Measurements from ENCODE around the gene ARPC2. TPM values are rescaled to one million over a fixed set of nuclear protein-coding genes. Genes with fewer than 3 reads are reported as not detected.

The ARPC2 gene
- total and polyA plus RNA-seq, 10 of the 15 experiments (the other 5 are each of a cell fraction or from before 2014, with no cell fraction given) = 440 to 980 (median 709) TPM

- H4K20me1 ChIP-seq (ENCODE audit: control insufficient read depth, insufficient read depth) = no peaks in the 10 kb centered on the region
- H3K4me3 ChIP-seq = no peak overlapping the region
- SMC1A ChIA-PET (ENCODE audit: uncharacterized antibody, unreplicated experiment) = no interaction called here
- in situ Hi-C loops (cut with MboI) (no loop called here), intact Hi-C loops (cut with micrococcal nuclease; ENCODE audit: unreplicated experiment) (no loop called here)
- RAD21 ChIA-PET (ENCODE audit: unreplicated experiment) = no interaction called here
- CTCF ChIA-PET = no interaction called here
- no peaks in the 10 kb centered on the region for H3K9me3 ChIP-seq (replicated peaks; ENCODE audit: control insufficient read depth, insufficient read depth, low read length)
- peaks cover 10 to 18% of the 10 kb centered on the region in 2 experiments; a peak in 3 of 4 replicates for H3K36me3 ChIP-seq (ENCODE audit: control insufficient read depth in 2 of 2, insufficient read depth in 2 of 2, low read length in 1 of 2)
- BruUV-seq (replicated peaks) = no TSS peak
- peaks cover 17% of the 10 kb centered on the region for H3K4me1 ChIP-seq (ENCODE audit: control insufficient read depth, insufficient read depth, low read length)
- peaks cover 10% of the 10 kb centered on the region for H3K79me2 ChIP-seq (ENCODE audit: control insufficient read depth, insufficient read depth, low read length)
- H3K4me2 ChIP-seq (ENCODE audit: control insufficient read depth, insufficient read depth) = no peak overlapping the region
- FAIRE-seq (no peak), ATAC-seq (no peak), DNase-seq (ENCODE audit: low read depth, low spot score) (no peak)
- no peak overlapping the region for H3K27ac ChIP-seq (ENCODE audit: control insufficient read depth, insufficient read depth)
- no peak overlapping the region for H2AFZ ChIP-seq (ENCODE audit: control insufficient read depth, low read depth, low read length)
- no peaks in the 10 kb centered on the region for H3K27me3 ChIP-seq (replicated peaks in 1 of 2; ENCODE audit: control insufficient read depth in 2 of 2, insufficient read depth in 2 of 2, low read length in 1 of 2)
- 92% methylated on average over 8 of the region's 8 CpGs for WGBS (ENCODE audit: insufficient coverage, insufficient replicate concordance, low lambda C conversion rate, missing lambda C conversion rate)
- H3K9ac ChIP-seq (ENCODE audit: control insufficient read depth, insufficient read depth, low read length) = no peak overlapping the region
- POLR2A ChIA-PET = no interaction called here
- no peak for TF ChIP-seq SP1 (IDR thresholded peaks at IDR 0.05; ENCODE audit: low read depth, low read length)
- no peak for TF ChIP-seq RAD21 (IDR thresholded peaks at IDR 0.05; ENCODE audit: insufficient read depth, low read depth, low read length)
- no peak for TF ChIP-seq ZNF592 (IDR thresholded peaks at IDR 0.05)
- no peak for TF ChIP-seq ZNF687 (IDR thresholded peaks at IDR 0.05)
- TF ChIP-seq NR2C1 (IDR thresholded peaks at IDR 0.05) = no peak
- TF ChIP-seq CEBPZ (IDR thresholded peaks at IDR 0.05; ENCODE audit: low read depth, low read length) = no peak
- no peak for TF ChIP-seq BCL11A (IDR thresholded peaks at IDR 0.05; ENCODE audit: low read depth, low read length)
- TF ChIP-seq PAX5 (IDR thresholded peaks at IDR 0.05; ENCODE audit: borderline replicate concordance, low read depth, low read length) = no peak
- TF ChIP-seq MLLT1 (IDR thresholded peaks at IDR 0.05) = no peak
- no peak for TF ChIP-seq CHD2 (IDR thresholded peaks at IDR 0.05; ENCODE audit: borderline replicate concordance, low read depth, low read length)
- TF ChIP-seq BRCA1 (IDR thresholded peaks at IDR 0.05; ENCODE audit: low read depth, low read length) = no peak
- no peak for TF ChIP-seq NBN (IDR thresholded peaks at IDR 0.05)
- no peak for TF ChIP-seq KAT2A (conservative IDR thresholded peaks at IDR 0.05; ENCODE audit: control insufficient read depth, low read depth, low read length)
Observed at GRCh38 chr2:218265626-218266025, 48.6 kb downstream of the ARPC2 start.

Measured in GM12878 (cell line).